Natural killer cell (primary cell): ENCODE results near the gene SECISBP2L. TPM values are rescaled to one million over a fixed set of nuclear protein-coding genes. Genes with fewer than 3 reads are reported as not detected.

ENCODE experiments used
- ATAC-seq, 3 donors: fragments of 150-1000 bp in 2 of 3; fragments of 200-7000 bp in 1 of 3; cut with Tn5 transposase; 1 replicate in 1 of 3; 2 replicates in 2 of 3; pipeline ENCODE4 v1.10.0; 2021; ENCODE audit warnings: mild to moderate bottlenecking in 2 of 3, moderate library complexity in 2 of 3
- DNase-seq, 2 donors: peaks; one replicate each; pipeline versions ENCODE4 v3.0.0 to v3.0.0-alpha.2; 2013 to 2021; ENCODE audit warnings: mixed read lengths in 1 of 2
- H3K27ac ChIP-seq: one replicate; pipeline ENCODE4 v1.5.1; 2013; ENCODE audit warnings: mild to moderate bottlenecking, low read length
- H3K27me3 ChIP-seq: one replicate; pipeline ENCODE4 v1.6.1; 2013; ENCODE audit warnings: low read length; ENCODE audit not compliant: control insufficient read depth, insufficient read depth
- H3K36me3 ChIP-seq: one replicate; pipeline ENCODE4 v1.6.1; 2013; ENCODE audit warnings: low read length; ENCODE audit not compliant: control insufficient read depth, insufficient read depth
- H3K4me1 ChIP-seq: one replicate; pipeline ENCODE4 v1.6.1; 2013; ENCODE audit warnings: low read length; ENCODE audit not compliant: control insufficient read depth, insufficient read depth
- H3K4me3 ChIP-seq: one replicate; pipeline ENCODE4 v1.5.1; 2013; ENCODE audit warnings: low read length
- H3K9me3 ChIP-seq: one replicate; pipeline ENCODE4 v1.6.1; 2013; ENCODE audit warnings: low read length; ENCODE audit not compliant: control insufficient read depth, insufficient read depth
- H3K27ac Mint-ChIP-seq, 2 donors: one replicate each; pipeline ENCODE4 v1.8.0; 2022; ENCODE audit warnings: mild to moderate bottlenecking in 2 of 2, mixed read lengths in 2 of 2, moderate library complexity in 1 of 2
- H3K27me3 Mint-ChIP-seq, 2 donors: one replicate each; pipeline ENCODE4 v1.8.0; 2022; ENCODE audit warnings: low read depth in 2 of 2, mixed read lengths in 2 of 2
- H3K36me3 Mint-ChIP-seq: one replicate; pipeline ENCODE4 v1.8.0; 2022; ENCODE audit warnings: mixed read lengths
- H3K4me1 Mint-ChIP-seq, 2 donors: one replicate each; pipeline ENCODE4 v1.8.0; 2022; ENCODE audit warnings: mixed read lengths in 2 of 2
- H3K4me3 Mint-ChIP-seq: one replicate; pipeline ENCODE4 v1.8.0; 2022; ENCODE audit warnings: mild to moderate bottlenecking, moderate library complexity, mixed read lengths
- H3K9me3 Mint-ChIP-seq, 2 donors: one replicate each; pipeline ENCODE4 v1.8.0; 2022; ENCODE audit warnings: mixed read lengths in 2 of 2
- CTCF ChIP-seq: fragments of 200-600 bp; IDR thresholded peaks from one replicate; pipeline ENCODE4 v1.8.0; 2022; ENCODE audit warnings: antibody characterized with exemption
- WGBS: methylation state at CpG from one replicate; pipeline ENCODE4 v1.1.7; 2013; ENCODE audit warnings: missing lambda C conversion rate; ENCODE audit not compliant: insufficient coverage; 5-methylcytosine and 5-hydroxymethylcytosine counted together
- intact Hi-C: fragments of 100-400 bp; cut with micrococcal nuclease; formaldehyde crosslinking; loops from one replicate; pipeline ENCODE4 v1.14.2; 2022
- total RNA-seq, 4 donors: library from RNA; stranded (reverse); fragments of 120-200 nt in 1 of 4; gene quantifications; one replicate each; pipeline versions ENCODE4 v1.2.3 to v1.2.4, GENCODE V29; 2013 to 2022

Gene SECISBP2L
- total RNA-seq, 3 donors from 2014 or later (not counting 1 experiment from before 2014, with no cell fraction given), result 78.8 to 97.7 (median 93.7) TPM

- H3K27ac ChIP-seq, result no peak overlapping the region
- no peaks in the 10 kb centered on the region for H3K9me3 Mint-ChIP-seq
- no peaks in the 10 kb centered on the region for H3K9me3 ChIP-seq
- ATAC-seq (no peak), DNase-seq (peak in 1 of 2 donors; percentile 24)
- no peaks in the 10 kb centered on the region for H3K4me1 ChIP-seq
- H3K4me1 Mint-ChIP-seq, result no peaks in the 10 kb centered on the region
- H3K27ac Mint-ChIP-seq, result no peak overlapping the region
- 56% methylated on average over 2 of the region's 3 CpGs for WGBS
- H3K36me3 Mint-ChIP-seq, result no peaks in the 10 kb centered on the region
- intact Hi-C loops, result no loop called here
- H3K36me3 ChIP-seq, result no peaks in the 10 kb centered on the region
- no peak overlapping the region for H3K4me3 Mint-ChIP-seq
- H3K27me3 Mint-ChIP-seq, result peaks cover 0 to 6% of the 10 kb centered on the region in 2 donors
- no peak for TF ChIP-seq CTCF
- H3K27me3 ChIP-seq, result no peaks in the 10 kb centered on the region
- H3K4me3 ChIP-seq, result no peak overlapping the region
These were observed 18.0 kb upstream of the SECISBP2L start for GRCh38 chr15:49064281-49064653.

- H3K9me3 Mint-ChIP-seq, result no peaks in the 10 kb centered on the region
- ATAC-seq (no peak), DNase-seq (no peak)
- Histone ChIP-seq H3K9me3 (no peaks in the 10 kb centered on the region), H3K4me1 (no peaks in the 10 kb centered on the region), H3K4me3 (no peak overlapping the region), H3K27me3 (no peaks in the 10 kb centered on the region), H3K36me3 (no peaks in the 10 kb centered on the region), H3K27ac (no peak overlapping the region)
- intact Hi-C loops, result no loop called here
- no peak for TF ChIP-seq CTCF
- peaks cover 0 to 6% of the 10 kb centered on the region in 2 donors for H3K27me3 Mint-ChIP-seq
- 63% methylated on average over 14 of the region's 14 CpGs for WGBS
- H3K4me3 Mint-ChIP-seq, result no peak overlapping the region
- no peaks in the 10 kb centered on the region for H3K36me3 Mint-ChIP-seq
- H3K27ac Mint-ChIP-seq, result no peak overlapping the region
- no peaks in the 10 kb centered on the region for H3K4me1 Mint-ChIP-seq
These were observed 17.4 kb upstream of the SECISBP2L start for GRCh38 chr15:49063402-49064280.

GRCh38 chr15:49062900-49063299, 16.7 kb upstream of the SECISBP2L start:
- Histone ChIP-seq H3K36me3 (no peaks in the 10 kb centered on the region), H3K4me3 (no peak overlapping the region), H3K9me3 (no peaks in the 10 kb centered on the region), H3K4me1 (no peaks in the 10 kb centered on the region), H3K27me3 (no peaks in the 10 kb centered on the region), H3K27ac (no peak overlapping the region)
- DNase-seq, result no peak
- H3K4me3 Mint-ChIP-seq, result no peak overlapping the region
- H3K36me3 Mint-ChIP-seq, result no peaks in the 10 kb centered on the region
- no peak for TF ChIP-seq CTCF
- H3K27me3 Mint-ChIP-seq, result peaks cover 0 to 2% of the 10 kb centered on the region in 2 donors
- H3K9me3 Mint-ChIP-seq, result no peaks in the 10 kb centered on the region
- intact Hi-C loops, result no loop called here
- no peak overlapping the region for H3K27ac Mint-ChIP-seq
- H3K4me1 Mint-ChIP-seq, result no peaks in the 10 kb centered on the region
- ATAC-seq, result no peak
- WGBS, result 94% methylated on average over 13 of the region's 13 CpGs
